GM19328 (cell line): ENCODE measurements around the gene DFFB.
A peak's percentile ranks its signal among the peaks of the same experiment; 100 is the strongest.
"Not testable (repeated sequence)": the region's sequence is repeated elsewhere in the genome, so short reads cannot be mapped to it uniquely, and the experiment has no call there.

ENCODE experiments used
- ATAC-seq: cut with Tn5 transposase; IDR thresholded peaks from one replicate; pipeline ENCODE4 v1.9.1; 2021; ENCODE audit warnings: mild to moderate bottlenecking, moderate library complexity; ENCODE audit not compliant: unreplicated experiment

DFFB gene, protein sequence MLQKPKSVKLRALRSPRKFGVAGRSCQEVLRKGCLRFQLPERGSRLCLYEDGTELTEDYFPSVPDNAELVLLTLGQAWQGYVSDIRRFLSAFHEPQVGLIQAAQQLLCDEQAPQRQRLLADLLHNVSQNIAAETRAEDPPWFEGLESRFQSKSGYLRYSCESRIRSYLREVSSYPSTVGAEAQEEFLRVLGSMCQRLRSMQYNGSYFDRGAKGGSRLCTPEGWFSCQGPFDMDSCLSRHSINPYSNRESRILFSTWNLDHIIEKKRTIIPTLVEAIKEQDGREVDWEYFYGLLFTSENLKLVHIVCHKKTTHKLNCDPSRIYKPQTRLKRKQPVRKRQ

DNA sequence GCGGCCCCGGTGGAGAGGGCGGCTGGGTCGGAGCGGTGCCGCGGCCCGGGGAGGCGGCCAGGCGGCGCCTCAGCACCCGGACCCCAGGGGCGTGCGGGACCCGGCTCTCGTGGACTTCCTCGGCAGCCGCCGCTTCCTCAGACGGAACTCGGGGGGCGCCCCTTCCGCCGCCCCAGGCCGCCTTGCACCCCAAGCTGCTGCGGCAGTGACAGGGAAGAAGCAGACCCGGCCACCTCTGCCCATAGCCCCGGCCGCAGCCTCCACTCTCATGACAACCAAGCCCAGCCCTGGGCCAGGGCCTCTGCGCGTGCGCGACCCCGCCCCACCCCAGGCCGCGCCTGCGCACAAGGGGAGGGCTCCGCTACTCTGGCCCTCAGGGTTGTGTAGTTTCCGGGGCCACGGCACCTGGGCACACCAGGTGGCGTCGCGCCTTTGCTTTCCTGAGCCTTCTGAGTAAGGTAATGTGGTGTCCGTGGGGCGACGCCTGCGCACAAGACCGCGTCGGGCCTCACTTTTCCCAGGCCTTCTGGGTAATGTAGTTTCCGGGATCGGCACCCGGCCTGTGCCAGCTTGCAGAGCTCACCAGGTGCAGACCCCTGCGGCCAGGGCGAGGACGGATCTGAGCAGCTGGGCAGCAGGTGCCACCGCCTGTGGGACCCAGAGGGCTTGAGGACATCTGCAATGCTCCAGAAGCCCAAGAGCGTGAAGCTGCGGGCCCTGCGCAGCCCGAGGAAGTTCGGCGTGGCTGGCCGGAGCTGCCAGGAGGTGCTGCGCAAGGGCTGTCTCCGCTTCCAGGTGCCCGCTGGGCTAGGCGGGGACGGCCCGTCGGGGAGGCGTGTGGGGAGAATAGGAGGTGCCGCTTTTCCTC is at the start of gene DFFB, which contains the start of gene CEP104:
DFFB (plus strand) TSS at position 554 of the 868 bp plus-strand sequence; CDS start at position 682, 128 bp downstream.
CEP104 (minus strand) TSS at position 289 of the 868 bp plus-strand sequence. CDS start 4,804 bp downstream, outside the sequence.
- peak; percentile 94 for ATAC-seq

GRCh38 chr1:3807769-3808168 is 49.5 kb upstream of the DFFB start:
- no peak for ATAC-seq

GRCh38 chr1:3809680-3810079 is 47.6 kb upstream of the DFFB start:
- no peak for ATAC-seq

- ATAC-seq = not testable (repeated sequence)
Measured at GRCh38 chr1:3810149-3810761, 47.0 kb upstream of the DFFB start.

GRCh38 chr1:3811595-3811911 is 45.7 kb upstream of the DFFB start:
- no peak for ATAC-seq

DNA sequence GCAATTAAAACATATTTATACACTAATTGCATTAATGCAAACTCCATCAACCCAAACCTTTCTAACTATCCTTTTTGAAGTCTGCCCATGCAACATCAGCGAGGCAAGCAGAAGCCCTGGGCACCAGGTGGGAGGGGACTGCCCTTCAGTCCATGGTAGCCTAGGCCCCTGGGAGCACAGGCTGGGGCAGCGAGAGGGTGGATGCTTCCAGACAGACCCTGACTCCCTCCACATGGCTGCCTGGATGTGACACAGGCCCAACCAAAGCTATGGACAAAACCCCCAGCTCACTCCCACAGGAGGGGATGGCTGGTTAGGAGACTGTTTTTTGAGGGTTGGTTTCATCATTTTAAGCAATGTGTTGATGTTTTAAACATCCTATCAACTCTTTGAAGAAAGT is 43.2 kb upstream of the DFFB start:
- ATAC-seq = no peak

DNA sequence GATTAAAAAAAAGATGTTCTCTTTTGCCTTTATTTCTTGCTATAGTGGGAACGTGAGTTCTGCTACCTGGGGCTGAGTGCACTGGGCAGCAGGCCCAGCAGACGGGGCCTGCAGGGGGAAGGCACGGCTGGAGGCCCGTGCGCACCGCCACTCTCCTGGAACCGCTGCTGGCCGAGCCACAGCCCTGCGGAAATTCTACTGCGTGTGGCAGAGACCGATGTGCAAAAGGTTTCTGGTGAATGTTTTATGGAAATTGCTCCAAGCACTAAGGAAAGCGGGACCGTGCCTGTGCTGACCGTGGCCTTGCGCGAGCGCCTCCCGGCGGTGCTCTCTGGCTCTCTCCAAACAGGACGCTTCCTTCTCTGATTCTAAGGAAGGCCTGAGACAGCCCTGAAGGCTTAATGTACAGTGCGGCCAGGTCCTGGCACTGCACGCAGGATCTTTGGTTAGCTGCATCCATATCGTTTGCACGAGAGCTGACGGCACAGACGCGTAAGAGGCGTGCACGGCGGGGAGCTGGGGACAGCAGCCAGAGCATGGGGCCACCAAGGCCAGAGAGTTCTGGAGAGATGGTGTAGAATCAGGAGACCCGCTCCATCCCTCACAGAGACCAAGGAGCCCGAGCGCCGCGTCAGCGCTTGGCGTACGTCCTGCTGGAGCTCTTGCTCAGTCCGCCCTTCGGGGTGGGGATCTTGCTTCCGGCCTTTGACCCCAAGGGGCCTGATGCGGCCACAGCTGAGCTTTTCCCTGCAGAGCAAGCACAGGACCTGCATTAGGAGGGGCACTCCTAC is 42.3 kb upstream of the DFFB start:
- no peak for ATAC-seq

DNA sequence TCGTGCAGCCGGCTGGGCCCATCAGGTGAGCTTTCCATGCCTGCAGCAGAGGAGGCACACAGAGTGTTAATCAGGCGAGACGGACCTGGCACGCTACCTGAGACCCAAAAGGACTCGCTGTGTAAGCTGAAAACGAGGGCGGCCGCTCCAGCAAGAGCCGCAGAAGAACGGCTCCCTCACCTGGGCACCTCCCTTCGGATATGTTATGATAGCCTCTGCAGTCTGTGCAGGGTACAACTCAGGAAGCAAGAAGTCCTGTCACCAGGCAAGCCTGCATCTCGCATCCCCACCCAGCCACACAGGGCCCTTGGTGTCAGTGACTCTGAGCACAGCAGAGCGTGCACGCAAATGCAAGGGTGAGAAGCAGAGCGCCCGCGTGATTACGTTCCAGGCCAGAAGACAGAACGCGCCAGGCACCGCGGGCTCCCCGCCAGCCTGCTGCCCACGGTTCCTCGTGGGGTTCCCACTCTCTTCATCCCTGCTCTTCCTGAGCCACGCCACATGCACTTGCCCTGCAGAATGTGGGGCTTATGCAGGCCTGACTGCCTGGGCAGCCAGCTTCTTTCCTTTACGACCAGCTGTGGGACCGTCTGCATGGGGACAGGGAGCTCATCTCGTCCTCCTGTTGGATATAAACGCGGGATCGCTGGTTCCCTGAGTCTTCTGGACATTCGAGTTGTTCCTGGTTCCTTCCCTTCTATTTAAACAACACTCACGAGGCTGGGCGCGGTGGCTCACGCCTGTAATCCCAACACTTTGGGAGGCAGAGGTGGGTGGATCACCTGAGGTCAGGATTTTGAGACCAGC is 40.7 kb upstream of the DFFB start:
- no peak for ATAC-seq

DNA sequence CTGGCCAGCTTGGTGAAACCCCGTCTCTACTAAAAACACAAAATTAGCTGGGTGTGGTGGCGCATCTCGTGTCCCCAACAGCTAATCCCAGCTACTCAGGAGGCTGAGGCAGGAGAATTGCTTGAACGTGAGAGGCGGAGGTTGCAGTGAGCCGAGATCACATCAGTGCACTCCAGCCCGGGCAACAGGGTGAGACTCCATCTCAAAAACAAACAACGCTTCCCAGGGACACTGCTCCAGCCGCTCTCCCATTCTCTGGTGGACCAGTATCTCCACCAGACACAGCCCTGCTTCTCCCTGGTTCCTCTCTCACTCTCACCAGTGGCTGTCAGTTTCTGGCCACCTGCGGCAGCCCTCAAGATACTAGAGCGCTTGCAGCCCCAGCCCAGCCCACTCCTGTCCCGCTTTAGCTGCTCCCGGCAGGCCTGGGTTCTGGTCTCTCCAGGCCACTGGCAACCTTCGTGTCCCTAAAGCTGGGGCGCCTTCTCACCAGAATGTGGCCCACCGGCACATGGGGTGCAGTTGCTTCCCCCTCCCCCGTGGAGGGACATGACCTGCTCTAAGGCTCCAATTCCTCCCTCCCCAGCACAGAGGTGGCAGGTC is 40.0 kb upstream of the DFFB start:
- no peak for ATAC-seq

GRCh38 chr1:3817821-3818597 is 39.3 kb upstream of the DFFB start:
- ATAC-seq = no peak

DNA sequence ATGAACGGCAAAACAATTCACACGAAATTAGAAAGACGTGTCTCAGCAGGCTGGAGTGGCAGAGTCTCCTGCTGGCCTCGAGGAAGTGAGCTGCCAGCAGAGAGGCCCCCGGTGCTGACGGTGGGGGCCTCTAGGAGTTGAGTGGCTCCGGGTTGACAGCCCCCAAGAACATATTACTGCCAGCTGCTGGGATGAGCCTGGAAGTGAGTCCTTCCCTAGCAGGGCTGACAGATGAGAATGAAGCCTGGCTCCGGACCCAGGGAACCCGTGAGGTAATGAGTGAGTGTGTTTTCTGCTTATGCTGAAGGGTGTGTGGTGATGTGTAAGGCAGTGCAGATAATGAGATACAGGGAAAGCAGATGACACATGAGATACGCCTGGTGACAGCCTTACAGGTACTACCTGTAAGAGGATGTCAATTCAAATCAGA is 37.5 kb upstream of the DFFB start:
- ATAC-seq = no peak

DNA sequence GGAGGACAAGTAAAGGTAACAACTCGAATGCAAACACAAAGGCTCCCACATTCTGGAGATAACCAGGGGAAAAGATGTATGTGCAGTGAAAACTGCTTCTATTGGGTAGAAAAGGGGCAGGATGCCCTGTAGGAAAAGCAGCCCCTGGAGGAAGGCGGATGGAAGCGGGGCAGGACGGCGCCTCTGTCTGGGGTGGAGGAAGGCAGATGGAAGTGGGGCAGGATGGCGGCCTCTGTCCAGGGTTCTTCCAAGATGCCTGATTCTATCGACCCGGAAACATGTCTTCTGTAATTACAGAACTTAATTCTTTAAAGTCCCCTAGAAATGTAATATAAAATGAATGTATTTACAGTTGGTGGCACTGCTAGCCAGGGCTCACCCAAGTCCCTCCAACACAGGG is 37.0 kb upstream of the DFFB start:
- ATAC-seq = no peak

- ATAC-seq = no peak
Measured at GRCh38 chr1:3821004-3821403, 36.3 kb upstream of the DFFB start.

DNA sequence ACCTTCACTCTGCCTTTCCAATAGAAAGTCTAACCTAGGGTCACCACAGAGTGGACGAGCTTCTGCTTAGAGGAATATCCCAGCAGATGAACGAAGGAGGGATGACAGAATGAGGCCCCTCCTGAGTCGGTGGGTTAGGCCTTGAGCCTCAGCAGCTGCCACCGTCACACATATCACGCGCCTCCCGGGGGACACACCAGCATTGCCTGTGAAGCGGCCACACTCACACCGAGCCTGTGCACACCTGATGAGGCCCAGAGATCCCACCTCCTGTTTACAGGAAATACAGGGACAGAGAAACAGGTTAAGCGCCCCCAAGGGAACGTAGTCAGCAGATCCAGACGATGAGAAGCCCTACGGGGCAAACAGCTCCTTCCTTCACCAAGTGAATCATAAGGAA is 35.8 kb upstream of the DFFB start:
- no peak for ATAC-seq

GRCh38 chr1:3821908-3822307 is 35.4 kb upstream of the DFFB start:
- no peak for ATAC-seq

- ATAC-seq = no peak
Measured at GRCh38 chr1:3822421-3822820, 34.9 kb upstream of the DFFB start.

DNA sequence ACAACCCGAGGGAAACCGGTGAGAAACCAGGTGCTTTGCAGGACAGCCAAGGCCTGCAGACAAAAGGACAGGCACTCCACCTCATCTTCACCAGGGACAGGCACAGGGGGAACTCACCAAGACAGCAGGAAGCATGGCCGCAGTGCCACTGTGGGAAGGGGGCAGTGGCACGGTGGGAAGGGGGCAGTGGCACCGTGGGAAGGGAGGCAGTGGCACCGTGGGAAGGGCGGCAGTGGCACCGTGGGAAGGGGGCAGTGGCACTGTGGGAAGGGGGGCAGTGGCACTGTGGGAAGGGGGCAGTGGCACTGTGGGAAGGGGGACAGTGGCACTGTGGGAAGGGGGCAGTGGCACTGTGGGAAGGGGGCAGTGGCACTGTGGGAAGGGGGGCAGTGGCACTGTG is 32.6 kb upstream of the DFFB start:
- ATAC-seq = no peak

- no peak for ATAC-seq
Measured at GRCh38 chr1:3825356-3825755, 31.9 kb upstream of the DFFB start.

DNA sequence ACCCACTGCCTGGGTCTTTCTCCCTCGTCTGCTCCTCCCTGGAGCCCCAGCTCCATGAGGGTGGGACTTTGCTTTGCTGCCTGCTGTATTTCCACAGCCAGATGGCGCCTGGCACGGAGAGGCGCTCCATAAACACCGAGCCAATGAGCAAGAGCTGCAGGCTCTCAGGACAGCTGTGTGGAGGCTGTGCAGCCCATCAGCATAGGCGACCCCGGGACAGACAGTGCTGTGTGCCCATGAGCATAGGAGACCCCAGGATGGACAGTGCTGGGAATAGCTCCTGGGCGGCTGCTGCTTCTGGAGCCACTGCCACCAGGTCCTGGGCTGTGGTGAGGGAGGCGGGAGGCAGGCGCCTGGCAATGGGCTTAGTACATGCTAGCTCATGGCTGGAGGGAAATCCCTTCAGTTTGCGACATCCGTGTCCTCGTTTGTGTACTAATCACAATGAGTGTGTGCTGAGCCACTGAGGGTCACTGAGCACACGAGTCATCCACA is 29.4 kb upstream of the DFFB start:
- no peak for ATAC-seq
